HL-60 (cell line): ENCODE results near the gene JOSD1.

ENCODE experiments used
- POLR2AphosphoS5 ChIP-seq: IDR thresholded peaks from 2 replicates; pipeline ENCODE4 v1.6.1; 2012; ENCODE audit warnings: low read depth
- TF ChIP-seq, protein P1 (sequence below): IDR thresholded peaks from one replicate; pipeline ENCODE4 v1.5.1; 2011; ENCODE audit warnings: low read length, control low read depth, inconsistent platforms; ENCODE audit not compliant: insufficient read depth

GRCh38 chr22:38674888-38675287 lies 25.9 kb downstream of the JOSD1 start:
- TF ChIP-seq, protein P1, sequence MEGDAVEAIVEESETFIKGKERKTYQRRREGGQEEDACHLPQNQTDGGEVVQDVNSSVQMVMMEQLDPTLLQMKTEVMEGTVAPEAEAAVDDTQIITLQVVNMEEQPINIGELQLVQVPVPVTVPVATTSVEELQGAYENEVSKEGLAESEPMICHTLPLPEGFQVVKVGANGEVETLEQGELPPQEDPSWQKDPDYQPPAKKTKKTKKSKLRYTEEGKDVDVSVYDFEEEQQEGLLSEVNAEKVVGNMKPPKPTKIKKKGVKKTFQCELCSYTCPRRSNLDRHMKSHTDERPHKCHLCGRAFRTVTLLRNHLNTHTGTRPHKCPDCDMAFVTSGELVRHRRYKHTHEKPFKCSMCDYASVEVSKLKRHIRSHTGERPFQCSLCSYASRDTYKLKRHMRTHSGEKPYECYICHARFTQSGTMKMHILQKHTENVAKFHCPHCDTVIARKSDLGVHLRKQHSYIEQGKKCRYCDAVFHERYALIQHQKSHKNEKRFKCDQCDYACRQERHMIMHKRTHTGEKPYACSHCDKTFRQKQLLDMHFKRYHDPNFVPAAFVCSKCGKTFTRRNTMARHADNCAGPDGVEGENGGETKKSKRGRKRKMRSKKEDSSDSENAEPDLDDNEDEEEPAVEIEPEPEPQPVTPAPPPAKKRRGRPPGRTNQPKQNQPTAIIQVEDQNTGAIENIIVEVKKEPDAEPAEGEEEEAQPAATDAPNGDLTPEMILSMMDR: no peak
- TF ChIP-seq POLR2AphosphoS5: no peak
